Measurements from ENCODE around the gene LIMD2. TPM values are rescaled to one million over a fixed set of nuclear protein-coding genes. Genes with fewer than 3 reads are reported as not detected.

Gene LIMD2
- total RNA-seq, 1 donor: 2.8 TPM

DNA sequence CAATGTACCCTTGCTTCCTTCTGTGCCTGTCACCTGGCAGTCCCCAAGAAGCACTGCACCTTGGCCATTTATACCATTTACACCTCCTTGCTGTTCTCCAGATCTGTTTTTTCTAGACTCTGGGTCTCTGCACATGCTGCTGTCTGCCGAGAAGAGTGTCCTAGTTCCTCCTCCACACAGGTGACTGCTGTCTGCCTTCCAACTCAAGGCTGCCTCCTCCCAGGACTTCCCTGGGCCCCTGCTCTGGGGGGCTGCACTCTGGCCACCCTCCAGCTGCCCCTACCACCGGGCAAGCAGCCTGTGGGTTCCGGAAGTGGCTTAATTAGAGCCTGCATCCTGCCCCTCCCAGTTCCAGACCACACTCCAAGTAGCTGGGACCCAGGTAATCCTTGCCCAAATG lies 5.7 kb upstream of the LIMD2 start:
- H3K4me3 ChIP-seq (ENCODE audit: low read depth, low read length): no peak overlapping the region
- no peak for DNase-seq (ENCODE audit: low read depth)
- TF ChIP-seq, protein P1, sequence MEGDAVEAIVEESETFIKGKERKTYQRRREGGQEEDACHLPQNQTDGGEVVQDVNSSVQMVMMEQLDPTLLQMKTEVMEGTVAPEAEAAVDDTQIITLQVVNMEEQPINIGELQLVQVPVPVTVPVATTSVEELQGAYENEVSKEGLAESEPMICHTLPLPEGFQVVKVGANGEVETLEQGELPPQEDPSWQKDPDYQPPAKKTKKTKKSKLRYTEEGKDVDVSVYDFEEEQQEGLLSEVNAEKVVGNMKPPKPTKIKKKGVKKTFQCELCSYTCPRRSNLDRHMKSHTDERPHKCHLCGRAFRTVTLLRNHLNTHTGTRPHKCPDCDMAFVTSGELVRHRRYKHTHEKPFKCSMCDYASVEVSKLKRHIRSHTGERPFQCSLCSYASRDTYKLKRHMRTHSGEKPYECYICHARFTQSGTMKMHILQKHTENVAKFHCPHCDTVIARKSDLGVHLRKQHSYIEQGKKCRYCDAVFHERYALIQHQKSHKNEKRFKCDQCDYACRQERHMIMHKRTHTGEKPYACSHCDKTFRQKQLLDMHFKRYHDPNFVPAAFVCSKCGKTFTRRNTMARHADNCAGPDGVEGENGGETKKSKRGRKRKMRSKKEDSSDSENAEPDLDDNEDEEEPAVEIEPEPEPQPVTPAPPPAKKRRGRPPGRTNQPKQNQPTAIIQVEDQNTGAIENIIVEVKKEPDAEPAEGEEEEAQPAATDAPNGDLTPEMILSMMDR (IDR thresholded peaks at IDR 0.05; ENCODE audit: insufficient read depth, low read length): no peak

DNA sequence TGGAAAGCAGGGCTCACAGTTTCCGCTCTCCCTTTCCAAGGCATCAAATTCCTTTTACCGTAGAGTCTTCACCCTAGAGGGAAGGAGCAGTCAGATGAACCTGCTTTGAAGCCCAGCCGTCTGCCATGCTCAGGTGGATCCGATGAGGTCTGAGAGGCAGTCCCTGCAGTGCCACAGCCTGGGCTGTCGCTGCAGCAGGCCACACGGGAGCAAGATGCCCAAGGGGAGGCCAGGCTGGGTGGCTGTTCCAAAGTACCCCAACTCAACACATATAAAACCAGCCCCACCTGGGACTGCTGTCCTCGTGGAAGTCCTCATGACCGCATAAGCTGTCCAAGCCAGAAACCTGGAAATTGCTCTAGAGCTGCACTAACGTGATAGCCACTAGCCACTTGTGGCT lies 4.9 kb upstream of the LIMD2 start:
- TF ChIP-seq, protein P1 (IDR thresholded peaks at IDR 0.05; ENCODE audit: insufficient read depth, low read length): no peak
- no peak overlapping the region for H3K4me3 ChIP-seq (ENCODE audit: low read depth, low read length)
- no peak for DNase-seq (ENCODE audit: low read depth)

DNA sequence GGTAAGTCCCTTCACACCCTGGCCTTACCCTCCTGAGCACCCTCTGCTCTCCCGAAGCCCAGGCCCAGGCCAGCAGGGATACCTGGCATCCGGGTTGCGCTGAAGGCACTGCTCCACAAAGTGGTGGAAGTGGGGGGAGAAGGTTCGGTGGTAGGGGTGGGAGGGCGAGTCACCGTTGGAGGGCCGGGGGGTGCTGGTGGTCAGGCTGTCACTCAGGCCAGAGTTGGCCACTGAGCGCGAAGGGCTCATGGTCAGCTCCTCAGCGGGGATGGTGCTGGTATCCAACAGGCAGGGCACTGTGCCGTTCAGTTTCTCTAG lies 4.3 kb upstream of the LIMD2 start:
- H3K4me3 ChIP-seq (ENCODE audit: low read depth, low read length): no peak overlapping the region
- no peak for DNase-seq (ENCODE audit: low read depth)
- TF ChIP-seq, protein P1 (IDR thresholded peaks at IDR 0.05; ENCODE audit: insufficient read depth, low read length): no peak

DNA sequence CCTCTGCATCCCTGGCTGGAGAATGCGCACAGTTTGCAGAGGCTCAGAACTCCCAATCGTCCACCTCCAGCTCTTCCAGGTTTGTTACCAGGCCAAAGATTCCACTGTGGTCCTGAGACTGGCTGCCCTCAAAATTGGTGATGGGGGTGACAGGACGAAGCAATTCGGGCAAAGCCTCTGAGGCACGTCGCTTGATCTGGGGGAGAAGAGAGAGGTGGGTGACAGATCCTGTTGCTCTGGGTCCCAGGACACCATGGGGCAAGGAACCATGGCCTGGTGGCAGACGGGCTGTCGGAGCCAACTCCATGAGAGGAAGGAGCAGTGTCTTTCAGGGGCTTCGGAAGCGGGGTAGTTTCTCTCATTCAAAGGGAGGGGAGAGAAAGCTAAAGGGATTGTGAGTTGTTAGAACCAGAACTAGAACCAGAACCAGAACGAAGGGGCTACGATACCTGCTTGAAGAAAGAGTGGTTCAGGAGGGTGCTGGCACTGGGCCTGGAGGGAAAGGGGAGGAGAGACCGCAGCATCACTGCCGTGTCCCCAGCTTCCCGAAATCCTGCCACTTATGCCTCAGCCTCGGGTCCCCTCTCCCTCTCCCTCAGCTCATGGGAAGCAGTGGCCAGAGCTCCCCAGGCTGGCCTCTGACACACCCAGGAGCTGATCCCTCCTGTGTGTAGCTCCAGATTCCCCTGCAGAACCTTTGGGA lies 3.8 kb upstream of the LIMD2 start:
- TF ChIP-seq, protein P1 (IDR thresholded peaks at IDR 0.05; ENCODE audit: insufficient read depth, low read length): no peak
- no peak overlapping the region for H3K4me3 ChIP-seq (ENCODE audit: low read depth, low read length)
- DNase-seq (ENCODE audit: low read depth): no peak

DNA sequence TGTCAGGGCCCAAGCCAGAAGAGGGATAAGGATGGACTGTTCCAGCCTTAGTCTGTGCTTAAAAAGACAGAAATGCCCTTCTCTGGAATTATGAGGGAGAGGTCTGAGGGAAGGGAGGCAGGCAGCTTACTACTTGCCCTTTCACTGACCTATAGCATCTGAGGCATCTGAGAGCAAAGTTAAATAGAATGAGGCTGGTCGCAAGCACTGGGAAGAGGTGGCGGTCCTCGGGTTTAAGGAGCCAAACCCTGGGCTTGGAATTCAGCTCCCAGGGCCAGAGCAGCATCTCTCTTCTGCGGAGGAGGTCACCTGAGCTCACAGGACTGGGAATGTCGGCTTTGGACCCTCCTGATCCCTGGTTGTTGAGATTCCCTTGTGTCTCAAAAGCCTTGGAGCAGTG lies 3.1 kb upstream of the LIMD2 start:
- H3K4me3 ChIP-seq (ENCODE audit: low read depth, low read length): no peak overlapping the region
- DNase-seq (ENCODE audit: low read depth): no peak
- TF ChIP-seq, protein P1 (IDR thresholded peaks at IDR 0.05; ENCODE audit: insufficient read depth, low read length): no peak

DNA sequence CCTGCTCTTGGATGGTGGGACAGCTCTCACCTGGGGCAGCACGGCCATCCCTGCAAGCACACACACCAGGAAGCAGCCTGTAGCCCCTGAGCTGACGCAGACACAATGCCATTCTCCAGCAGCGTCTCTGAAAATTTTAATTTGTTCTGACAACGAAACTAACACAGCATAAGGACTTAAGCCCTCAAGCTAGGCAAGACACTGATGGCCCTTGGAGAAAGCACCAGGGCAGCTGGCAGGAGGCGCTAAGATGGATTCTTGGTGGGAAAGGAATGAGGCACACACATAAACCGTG lies 2.7 kb upstream of the LIMD2 start:
- no peak overlapping the region for H3K4me3 ChIP-seq (ENCODE audit: low read depth, low read length)
- no peak for DNase-seq (ENCODE audit: low read depth)
- TF ChIP-seq, protein P1 (IDR thresholded peaks at IDR 0.05; ENCODE audit: insufficient read depth, low read length): no peak
